ENCODE results near the gene KIAA0930. TPM values are rescaled to one million over a fixed set of nuclear protein-coding genes. Genes with fewer than 3 reads are reported as not detected.

Gene KIAA0930
- total RNA-seq, 1 experiment from 2014 or later, result 55.5 TPM

DNA sequence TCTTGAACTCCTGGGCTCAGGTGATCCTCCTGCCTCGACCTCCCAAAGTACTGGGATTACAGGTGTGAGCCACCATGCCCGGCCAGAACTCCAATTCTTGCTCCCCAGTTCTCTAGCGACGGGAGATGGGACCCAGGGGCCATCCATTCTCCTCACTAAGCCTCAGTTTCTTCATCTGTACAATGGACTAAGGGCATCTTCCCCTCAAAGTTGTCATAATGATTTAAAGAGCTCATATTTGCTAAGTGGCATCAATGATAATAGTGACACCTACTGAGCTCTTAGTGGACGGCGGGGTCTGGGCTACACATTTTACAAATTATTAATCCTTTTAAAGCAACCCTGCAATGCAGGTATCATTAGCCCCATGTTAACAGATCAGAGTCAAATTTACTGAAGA lies 34.5 kb downstream of the KIAA0930 start:
- no peaks in the 10 kb centered on the region for H3K36me3 ChIP-seq (ENCODE audit: low read depth)
- intact Hi-C loops (cut with micrococcal nuclease; ENCODE audit: unreplicated experiment), result no loop called here
- CTCF ChIA-PET, result no interaction called here

DNA sequence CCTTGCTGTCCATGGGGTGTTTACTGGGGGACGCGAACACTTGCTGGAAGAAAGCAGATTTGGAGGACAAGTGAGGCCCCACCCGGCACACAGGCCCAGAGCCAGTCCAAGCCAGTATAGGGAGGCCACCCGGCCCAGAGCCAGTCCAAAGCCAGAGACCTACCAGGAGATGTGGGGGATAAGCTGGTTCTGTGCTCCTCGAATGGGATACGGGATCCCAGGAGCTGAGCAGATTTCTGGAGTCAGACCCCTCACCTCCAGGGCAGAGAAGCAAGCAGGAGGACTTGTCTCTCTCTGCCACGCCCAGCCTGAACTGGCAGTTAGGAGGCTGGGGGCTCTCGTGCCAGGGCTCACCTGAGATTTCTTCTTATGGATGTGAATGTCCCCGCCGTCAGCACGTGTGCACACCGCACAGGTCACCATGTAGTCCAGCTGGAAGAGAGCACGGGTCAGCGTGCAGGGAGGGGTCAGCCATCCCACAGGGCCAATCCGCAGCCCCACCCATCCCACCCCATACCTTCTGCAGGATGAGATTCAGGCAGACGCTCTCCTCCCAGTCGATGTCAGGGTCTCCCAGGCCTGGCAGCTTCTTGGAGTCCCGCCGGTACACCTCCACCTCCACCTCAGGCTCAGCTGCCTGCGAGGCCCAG lies 35.3 kb downstream of the KIAA0930 start:
- no TSS peak for BruUV-seq (replicated peaks)
- TF ChIP-seq, protein P1, sequence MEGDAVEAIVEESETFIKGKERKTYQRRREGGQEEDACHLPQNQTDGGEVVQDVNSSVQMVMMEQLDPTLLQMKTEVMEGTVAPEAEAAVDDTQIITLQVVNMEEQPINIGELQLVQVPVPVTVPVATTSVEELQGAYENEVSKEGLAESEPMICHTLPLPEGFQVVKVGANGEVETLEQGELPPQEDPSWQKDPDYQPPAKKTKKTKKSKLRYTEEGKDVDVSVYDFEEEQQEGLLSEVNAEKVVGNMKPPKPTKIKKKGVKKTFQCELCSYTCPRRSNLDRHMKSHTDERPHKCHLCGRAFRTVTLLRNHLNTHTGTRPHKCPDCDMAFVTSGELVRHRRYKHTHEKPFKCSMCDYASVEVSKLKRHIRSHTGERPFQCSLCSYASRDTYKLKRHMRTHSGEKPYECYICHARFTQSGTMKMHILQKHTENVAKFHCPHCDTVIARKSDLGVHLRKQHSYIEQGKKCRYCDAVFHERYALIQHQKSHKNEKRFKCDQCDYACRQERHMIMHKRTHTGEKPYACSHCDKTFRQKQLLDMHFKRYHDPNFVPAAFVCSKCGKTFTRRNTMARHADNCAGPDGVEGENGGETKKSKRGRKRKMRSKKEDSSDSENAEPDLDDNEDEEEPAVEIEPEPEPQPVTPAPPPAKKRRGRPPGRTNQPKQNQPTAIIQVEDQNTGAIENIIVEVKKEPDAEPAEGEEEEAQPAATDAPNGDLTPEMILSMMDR (conservative IDR thresholded peaks at IDR 0.05), result no peak
- TF ChIP-seq EZH2 (IDR thresholded peaks at IDR 0.05; ENCODE audit: low read depth), result no peak

More for the DNA sequence above, 34.5 kb downstream of the KIAA0930 start:
- no peaks in the 10 kb centered on the region for H3K9me3 ChIP-seq (ENCODE audit: insufficient read depth, low read depth)
- DNase-seq, result no peak
- H3K4me3 ChIP-seq, result no peak overlapping the region
- H3K4me1 ChIP-seq (replicated peaks; ENCODE audit: insufficient read depth), result peaks cover 12% of the 10 kb centered on the region
- TF ChIP-seq EZH2 (IDR thresholded peaks at IDR 0.05; ENCODE audit: low read depth), result no peak
- TF ChIP-seq, protein P1 (conservative IDR thresholded peaks at IDR 0.05), result no peak
- POLR2A ChIA-PET (ENCODE audit: unreplicated experiment), result no interaction called here
- no peaks in the 10 kb centered on the region for H3K27me3 ChIP-seq (ENCODE audit: insufficient read depth, low read depth)
- no peaks in the 10 kb centered on the region for H3K79me2 ChIP-seq (ENCODE audit: low read depth)
- H4K20me1 ChIP-seq (ENCODE audit: insufficient read depth), result peaks cover 7% of the 10 kb centered on the region; the same call in 1 of the 2 replicates
- H3K4me2 ChIP-seq, result no peak overlapping the region
- peaks cover 9% of the 10 kb centered on the region; the same call in 1 of the 2 replicates for H3F3A ChIP-seq (ENCODE audit: insufficient read depth, low read depth)
- no peak overlapping the region for H2AFZ ChIP-seq
- H3K27ac ChIP-seq, result no peak overlapping the region
- no TSS peak for BruUV-seq (replicated peaks)
- H3K9me2 ChIP-seq (ENCODE audit: insufficient read depth), result no peaks in the 10 kb centered on the region

DNA sequence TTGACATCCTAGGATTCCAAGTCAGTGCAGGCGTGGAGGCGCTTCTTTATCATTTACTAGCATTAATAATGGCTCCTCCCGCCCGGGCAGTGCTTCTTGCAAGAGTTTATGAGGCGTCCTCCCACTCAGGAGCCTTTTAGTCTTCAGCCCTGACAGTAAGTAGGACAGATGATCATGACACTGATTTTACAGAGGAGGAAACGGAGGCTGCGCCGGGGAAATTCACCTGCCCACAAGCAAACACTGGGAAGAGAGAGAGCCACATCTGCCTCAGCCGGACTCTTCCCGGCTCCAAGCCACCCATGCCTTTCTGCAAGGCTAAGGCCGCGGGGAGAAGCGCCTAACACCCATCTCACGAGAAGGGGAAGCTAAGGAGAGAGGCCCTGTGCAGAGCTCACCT lies 35.9 kb downstream of the KIAA0930 start:
- DNase-seq, result no peak
- intact Hi-C loops (cut with micrococcal nuclease; ENCODE audit: unreplicated experiment), result no loop called here
- Histone ChIP-seq H2AFZ (no peak overlapping the region), H3K9me2 (ENCODE audit: insufficient read depth) (no peaks in the 10 kb centered on the region), H4K20me1 (ENCODE audit: insufficient read depth) (peaks cover 7% of the 10 kb centered on the region; the same call in 1 of the 2 replicates), H3K4me3 (no peak overlapping the region), H3K79me2 (ENCODE audit: low read depth) (no peaks in the 10 kb centered on the region), H3K27me3 (ENCODE audit: insufficient read depth, low read depth) (no peaks in the 10 kb centered on the region), H3K27ac (no peak overlapping the region), H3F3A (ENCODE audit: insufficient read depth, low read depth) (peaks cover 13% of the 10 kb centered on the region; the same call in 1 of the 2 replicates), H3K4me1 (replicated peaks; ENCODE audit: insufficient read depth) (peaks cover 20% of the 10 kb centered on the region), H3K36me3 (ENCODE audit: low read depth) (no peaks in the 10 kb centered on the region), H3K9me3 (ENCODE audit: insufficient read depth, low read depth) (no peaks in the 10 kb centered on the region), H3K4me2 (no peak overlapping the region)
- ChIA-PET POLR2A (ENCODE audit: unreplicated experiment) (no interaction called here), CTCF (no interaction called here)
- BruUV-seq (replicated peaks), result no TSS peak
- TF ChIP-seq EZH2 (IDR thresholded peaks at IDR 0.05; ENCODE audit: low read depth), result no peak
- TF ChIP-seq, protein P1 (conservative IDR thresholded peaks at IDR 0.05), result no peak

More for the DNA sequence above, 35.3 kb downstream of the KIAA0930 start:
- Histone ChIP-seq H3K4me2 (no peak overlapping the region), H3K79me2 (ENCODE audit: low read depth) (no peaks in the 10 kb centered on the region), H3K9me2 (ENCODE audit: insufficient read depth) (no peaks in the 10 kb centered on the region), H4K20me1 (ENCODE audit: insufficient read depth) (peaks cover 7% of the 10 kb centered on the region; the same call in 1 of the 2 replicates), H3K9me3 (ENCODE audit: insufficient read depth, low read depth) (no peaks in the 10 kb centered on the region), H3K4me1 (replicated peaks; ENCODE audit: insufficient read depth) (peaks cover 20% of the 10 kb centered on the region), H3F3A (ENCODE audit: insufficient read depth, low read depth) (peaks cover 13% of the 10 kb centered on the region; the same call in 1 of the 2 replicates), H3K4me3 (no peak overlapping the region), H3K27me3 (ENCODE audit: insufficient read depth, low read depth) (no peaks in the 10 kb centered on the region), H3K36me3 (ENCODE audit: low read depth) (no peaks in the 10 kb centered on the region), H3K27ac (no peak overlapping the region), H2AFZ (no peak overlapping the region)
- DNase-seq, result no peak
- ChIA-PET CTCF (no interaction called here), POLR2A (ENCODE audit: unreplicated experiment) (no interaction called here)
- intact Hi-C loops (cut with micrococcal nuclease; ENCODE audit: unreplicated experiment), result no loop called here

All from PC-9 (cell line).